Daoy (cell line): Measurements from ENCODE around the gene THBS2. TPM values are rescaled to one million over a fixed set of nuclear protein-coding genes. Genes with fewer than 3 reads are reported as not detected.
A peak's percentile ranks its signal among the peaks of the same experiment; 100 is the strongest.
"Not testable (repeated sequence)": the region's sequence is repeated elsewhere in the genome, so short reads cannot be mapped to it uniquely, and the experiment has no call there.

ENCODE experiments used
- DNase-seq: peaks from one replicate; pipeline ENCODE4 v3.0.0-alpha.2; 2015; ENCODE audit warnings: low read depth
- total RNA-seq: library from RNA; depleted of rRNA; stranded (reverse); fragments of >200 nt; shearing (Covaris generic); gene quantifications from 2 replicates; pipeline ENCODE4 v1.2.3, GENCODE V29; 2014

THBS2 gene
- total RNA-seq, 1 experiment from 2014 or later: 16.1 TPM

DNA sequence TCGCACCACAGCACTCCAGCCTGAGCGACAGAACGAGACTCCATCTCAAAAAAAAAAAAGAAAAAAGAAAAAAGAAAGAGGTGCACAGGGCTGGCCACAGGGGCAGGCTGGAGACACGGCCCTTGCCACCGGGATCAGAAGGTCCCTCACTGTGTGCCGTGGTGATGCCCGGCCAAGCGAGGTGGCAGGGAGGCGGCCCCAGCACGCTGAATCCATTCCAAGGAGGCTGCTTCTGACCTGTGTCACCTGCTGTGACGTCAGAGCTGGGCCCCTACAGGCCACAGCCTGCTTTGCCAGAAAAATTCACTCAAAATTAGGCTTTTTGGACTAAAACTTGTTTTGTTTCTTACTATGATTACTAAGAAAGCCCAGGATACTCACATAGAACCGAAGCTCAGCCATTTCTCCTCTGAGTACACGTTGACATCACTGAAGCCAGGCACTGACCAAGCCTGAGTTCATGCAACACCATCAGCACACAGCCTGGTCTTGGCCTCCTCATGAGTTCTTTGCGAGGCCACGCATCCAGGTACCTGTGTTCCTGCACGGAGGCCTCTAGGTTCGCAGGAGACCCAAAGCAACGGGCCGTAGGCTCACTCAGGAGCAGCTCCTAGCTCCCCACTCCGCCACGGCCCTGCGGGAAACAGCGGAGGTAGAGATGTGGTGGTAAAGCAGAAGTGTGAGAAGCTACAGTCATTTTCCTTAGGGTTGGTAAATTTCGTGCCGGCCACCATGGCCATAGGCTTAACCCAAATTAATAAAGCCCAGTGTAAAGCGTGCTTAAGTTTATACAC is 67.8 kb downstream of the THBS2 start:
- no peak for DNase-seq

- no peak for DNase-seq
Observed at GRCh38 chr6:169185011-169185521, 68.6 kb downstream of the THBS2 start.

GRCh38 chr6:169184419-169184818 is 69.2 kb downstream of the THBS2 start:
- no peak for DNase-seq

GRCh38 chr6:169183233-169183632 is 70.4 kb downstream of the THBS2 start:
- no peak for DNase-seq

- DNase-seq: not testable (repeated sequence)
Observed at GRCh38 chr6:169179831-169180230, 73.8 kb downstream of the THBS2 start.

- no peak for DNase-seq
Observed at GRCh38 chr6:169177516-169178166, 76.0 kb downstream of the THBS2 start.

DNA sequence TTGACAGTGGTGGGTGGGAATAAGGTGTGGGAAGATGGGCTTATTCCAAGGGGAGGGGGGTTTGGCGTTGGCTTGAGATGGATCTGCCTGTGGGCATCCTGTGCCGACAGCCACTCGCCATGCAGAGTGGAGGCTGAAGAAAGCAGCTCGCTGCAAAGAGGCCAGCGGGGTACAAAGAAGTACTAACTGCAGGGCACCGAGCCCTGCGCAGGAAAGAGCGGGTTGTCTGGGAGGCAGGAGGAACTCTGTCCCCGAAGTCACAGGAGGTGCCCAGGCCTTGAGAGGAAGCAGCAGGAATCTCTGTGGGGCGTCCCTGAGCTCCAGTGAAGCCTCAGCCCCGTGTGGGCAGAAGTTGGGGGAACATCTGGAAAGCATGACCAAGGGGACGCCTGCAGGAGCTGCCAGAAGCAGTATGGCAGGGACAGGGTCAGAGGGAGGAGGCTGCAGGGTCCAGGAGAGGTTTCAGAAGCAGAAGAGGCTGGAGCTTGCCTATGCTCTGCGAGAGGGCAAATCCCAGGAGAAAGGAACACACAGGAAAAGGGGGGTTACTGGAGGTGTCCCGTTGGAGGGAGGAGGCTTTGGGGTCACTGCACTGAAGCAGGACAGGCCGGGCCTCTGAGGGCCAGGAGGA is 77.2 kb downstream of the THBS2 start:
- no peak for DNase-seq

- DNase-seq: no peak
Observed at GRCh38 chr6:169175360-169175887, 78.2 kb downstream of the THBS2 start.

DNA sequence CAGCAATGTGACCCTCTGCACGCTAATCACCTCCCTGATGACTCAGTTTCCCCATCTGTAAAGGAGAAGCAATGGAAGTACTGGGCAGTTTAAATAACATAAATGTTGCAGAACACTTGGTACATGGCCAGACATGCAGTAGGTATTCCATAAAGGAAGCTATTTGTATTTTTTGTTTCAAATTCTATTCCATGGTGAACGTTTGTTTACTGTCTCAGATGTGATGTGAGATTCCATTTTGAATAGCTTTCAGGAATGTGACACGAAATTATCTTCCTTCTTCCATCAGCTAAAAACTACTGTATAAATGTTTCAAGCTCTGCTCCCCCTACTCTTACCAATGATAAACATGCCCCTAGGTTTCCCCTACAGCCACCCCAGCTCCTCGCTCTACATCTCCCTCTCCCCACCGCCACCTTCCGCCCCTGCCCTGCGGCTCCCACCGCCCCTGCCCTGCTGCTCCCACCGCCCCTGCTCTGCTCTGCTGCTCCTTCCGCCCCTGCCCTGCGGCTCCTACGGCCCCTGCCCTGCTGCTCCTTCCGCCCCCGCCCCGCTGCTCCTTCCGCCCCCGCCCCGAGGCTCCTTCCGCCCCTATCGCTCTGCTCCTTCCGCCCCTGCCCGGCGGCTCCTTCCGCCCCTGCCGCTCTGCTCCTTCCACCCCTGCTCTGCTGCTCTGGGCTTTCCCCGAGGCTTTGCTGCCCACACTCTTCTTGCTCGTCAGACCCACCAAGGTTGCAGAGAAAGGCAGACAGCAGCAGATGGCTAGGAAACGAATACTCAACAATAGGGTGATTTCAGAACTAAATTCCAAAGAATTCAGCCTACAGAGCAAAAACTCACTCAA is 78.9 kb downstream of the THBS2 start:
- no peak for DNase-seq

- peak; percentile 73 for DNase-seq
Observed at GRCh38 chr6:169173532-169174268, 79.9 kb downstream of the THBS2 start.

- no peak for DNase-seq
Observed at GRCh38 chr6:169172946-169173345, 80.7 kb downstream of the THBS2 start.

DNA sequence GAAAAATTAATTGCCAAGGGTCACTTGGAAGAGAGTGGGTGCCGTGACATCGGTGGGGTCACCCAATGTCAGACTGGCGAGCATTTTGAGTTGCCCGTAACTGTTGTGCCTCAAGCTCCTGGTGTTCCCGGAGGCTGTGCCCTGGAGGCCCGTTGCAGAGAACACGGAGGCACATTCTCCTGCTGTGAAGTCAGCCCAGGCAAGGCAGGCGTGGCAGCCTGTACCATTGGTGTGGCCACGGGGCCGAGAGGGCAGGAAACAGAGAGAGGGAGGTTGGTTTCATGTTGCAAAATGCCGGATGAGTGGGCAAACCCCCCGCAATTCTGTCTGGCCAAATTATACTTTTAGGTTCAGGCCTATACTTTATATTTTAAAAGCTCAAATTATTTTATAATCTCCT is 81.2 kb downstream of the THBS2 start:
- DNase-seq: peak; percentile 92

- DNase-seq: no peak
Observed at GRCh38 chr6:169171951-169172350, 81.7 kb downstream of the THBS2 start.

DNA sequence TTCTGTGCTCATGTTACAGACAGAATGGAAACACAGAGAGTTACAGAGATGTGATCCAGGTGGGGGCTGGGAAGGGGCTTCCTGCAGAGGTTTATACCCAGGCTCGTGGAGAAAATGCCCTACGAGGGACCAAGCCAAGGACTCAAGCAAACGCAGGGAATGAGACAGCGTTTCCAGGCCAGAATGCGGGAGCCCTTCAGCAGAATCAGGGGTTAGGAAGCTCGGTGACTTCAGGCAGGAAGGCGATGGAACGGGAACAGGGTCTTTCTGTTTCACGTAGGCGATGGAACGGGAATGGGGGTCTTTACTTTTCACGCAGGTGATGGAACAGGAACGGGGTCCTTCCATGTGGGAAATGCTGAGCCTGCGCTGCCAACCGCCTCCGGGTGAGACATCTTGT is 82.6 kb downstream of the THBS2 start:
- no peak for DNase-seq

GRCh38 chr6:169170583-169170955 is 83.1 kb downstream of the THBS2 start:
- DNase-seq: no peak

DNA sequence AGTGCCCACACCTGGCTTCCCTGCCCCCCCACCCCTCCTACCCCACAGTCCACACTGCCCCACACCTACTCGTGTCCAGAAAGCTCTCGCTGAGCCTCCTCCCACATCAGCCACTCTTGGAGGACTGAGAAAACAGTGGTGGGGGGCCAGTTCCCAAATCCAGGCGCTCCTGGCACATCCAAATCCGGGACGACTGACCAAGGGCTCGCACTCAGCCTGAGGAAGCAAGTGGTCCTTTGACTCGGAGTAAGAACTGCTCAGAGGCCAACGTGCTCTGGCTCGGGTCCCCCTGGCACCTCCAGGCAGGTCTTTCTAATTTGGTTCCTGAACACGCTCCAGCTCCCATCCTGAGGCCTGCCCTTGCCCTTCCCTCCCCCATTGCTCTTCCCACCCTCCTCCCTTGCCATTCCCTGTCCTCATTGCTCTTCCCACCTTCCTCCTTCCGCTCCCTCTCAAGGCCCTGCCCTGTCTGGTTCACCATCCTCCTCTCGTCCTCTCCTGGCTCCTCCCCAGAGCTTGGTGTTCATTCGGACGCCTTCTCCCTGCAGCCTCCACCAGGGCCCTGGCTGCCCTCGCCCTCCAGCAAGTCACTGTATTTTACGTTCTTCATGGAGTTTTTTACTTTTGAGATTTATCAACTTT is 83.6 kb downstream of the THBS2 start:
- DNase-seq: peak; percentile 81

DNA sequence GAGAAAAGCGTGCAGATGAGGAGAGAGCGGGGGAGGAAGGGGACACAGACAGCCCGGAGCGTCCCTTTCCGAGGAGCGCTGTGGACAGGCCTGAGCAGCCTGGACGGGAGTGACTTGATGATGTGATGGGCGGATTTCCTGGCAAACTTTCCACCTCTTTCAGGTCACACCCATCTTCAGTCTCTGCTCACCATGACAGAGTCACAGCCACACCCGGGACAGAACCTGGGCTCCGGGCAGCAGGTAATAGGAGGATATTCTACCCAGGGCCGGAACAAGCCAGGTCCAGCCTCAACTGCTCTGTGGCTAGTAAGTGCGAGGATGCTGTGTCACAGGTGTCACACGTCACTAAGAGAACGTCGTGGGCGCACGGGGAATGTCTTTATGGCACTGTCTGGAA is 84.3 kb downstream of the THBS2 start:
- DNase-seq: peak; percentile 65

GRCh38 chr6:169168706-169169105 is 84.9 kb downstream of the THBS2 start:
- DNase-seq: no peak

DNA sequence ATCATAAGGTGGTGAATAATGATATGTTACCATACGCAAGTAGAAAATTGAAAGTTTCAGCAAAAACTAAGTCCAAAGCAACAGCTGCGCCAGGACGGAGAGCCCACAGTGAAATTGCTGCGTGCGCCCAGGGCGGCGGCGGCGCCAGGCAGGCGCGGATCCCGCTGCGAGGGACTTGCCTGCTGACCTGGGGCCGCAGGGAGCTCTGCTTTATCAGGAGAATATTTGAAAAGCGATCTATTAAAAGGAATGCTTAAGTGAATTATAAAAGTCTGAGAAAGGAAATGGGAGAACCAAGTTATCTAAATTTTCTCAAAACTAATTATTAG is 85.4 kb downstream of the THBS2 start:
- DNase-seq: no peak

DNA sequence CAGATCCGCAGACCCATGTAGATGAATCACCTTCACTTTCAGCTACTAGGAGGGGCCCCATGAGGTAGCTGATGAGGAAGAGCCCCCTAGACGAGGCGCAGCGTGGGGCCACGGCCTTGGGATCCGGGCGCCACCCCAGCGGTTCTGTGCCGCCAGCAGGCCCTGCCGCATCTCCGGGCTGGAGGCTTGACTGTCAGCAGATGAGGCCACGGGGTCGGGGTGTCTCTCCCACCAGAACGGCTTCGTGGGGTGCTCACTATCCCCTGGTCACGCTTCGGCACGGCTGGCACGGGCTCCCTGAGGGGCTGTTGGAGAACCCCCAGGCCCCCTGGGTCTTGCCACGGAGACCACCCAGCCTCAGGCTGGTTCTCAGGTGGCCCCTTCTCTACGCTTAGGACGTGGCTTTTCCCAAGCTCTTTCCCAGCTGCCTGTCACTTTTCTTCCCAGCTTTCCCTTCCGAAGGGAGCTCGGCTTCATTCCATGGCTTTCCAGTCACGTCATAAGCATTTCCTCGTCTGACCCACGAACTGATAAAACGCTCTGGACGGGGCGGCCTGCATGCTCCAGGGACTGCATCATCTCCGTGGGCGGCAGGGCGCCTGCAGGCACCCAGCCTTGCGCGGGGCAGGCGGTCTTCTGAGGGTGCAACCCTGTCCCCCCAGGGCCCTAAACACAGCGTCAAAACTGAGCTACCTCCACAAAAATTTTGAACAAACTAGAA is 85.9 kb downstream of the THBS2 start:
- DNase-seq: peak; percentile 93
